Hematopoietic multipotent progenitor cell (in vitro differentiated cells): ENCODE results near the gene MYMK. TPM values are rescaled to one million over a fixed set of nuclear protein-coding genes. Genes with fewer than 3 reads are reported as not detected.

Experiments
- DNase-seq, 3 donors: peaks; one replicate each; pipeline ENCODE4 v3.0.0-alpha.2; 2011 to 2015; ENCODE audit warnings: low read depth in 2 of 3, low spot score in 2 of 3
- total RNA-seq: library from RNA; depleted of rRNA; stranded (reverse); fragments of >200 nt; gene quantifications from one replicate; pipeline ENCODE4 v1.2.3, GENCODE V29; 2012

Gene MYMK
- total RNA-seq, 1 donor = not detected

- no peak for DNase-seq
These were observed 11.3 kb upstream of the MYMK start for GRCh38 chr9:133536080-133536479.

GRCh38 chr9:133535306-133535877 lies 10.6 kb upstream of the MYMK start:
- DNase-seq = no peak

- peak in 2 of 3 donors; percentile 56 to 61 for DNase-seq
These were observed 9.9 kb upstream of the MYMK start, which contains the start of gene ADAMTSL2 for GRCh38 chr9:133534346-133535291. TSS of gene ADAMTSL2 (plus strand) at chr9:133534704. CDS start at chr9:133536713, 2,009 bp downstream.

- peak in 1 of 3 donors; percentile 39 for DNase-seq
These were observed 9.1 kb upstream of the MYMK start for GRCh38 chr9:133533857-133534256.

GRCh38 chr9:133532937-133533668 lies 8.3 kb upstream of the MYMK start:
- peak; percentile 31 to 89 (median 80) for DNase-seq

GRCh38 chr9:133531293-133531692 lies 6.5 kb upstream of the MYMK start:
- DNase-seq = no peak

GRCh38 chr9:133529874-133530273 lies 5.1 kb upstream of the MYMK start:
- no peak for DNase-seq

- no peak for DNase-seq
These were observed 4.7 kb upstream of the MYMK start for GRCh38 chr9:133529457-133529856.

- no peak for DNase-seq
These were observed 4.1 kb upstream of the MYMK start for GRCh38 chr9:133528876-133529241.

GRCh38 chr9:133528001-133528875 lies 3.5 kb upstream of the MYMK start:
- no peak for DNase-seq

- DNase-seq = no peak
These were observed 2.7 kb upstream of the MYMK start for GRCh38 chr9:133527444-133527920.

GRCh38 chr9:133526721-133527321 lies 2.1 kb upstream of the MYMK start:
- no peak for DNase-seq

GRCh38 chr9:133525677-133526076 lies 918 bp upstream of the MYMK start:
- DNase-seq = no peak

GRCh38 chr9:133524146-133524545 lies 613 bp downstream of the MYMK start:
- DNase-seq = no peak

- DNase-seq = no peak
These were observed 1.7 kb downstream of the MYMK start for GRCh38 chr9:133523106-133523505.

- DNase-seq = no peak
These were observed 2.5 kb downstream of the MYMK start for GRCh38 chr9:133522073-133522910.

GRCh38 chr9:133521122-133522072 lies 3.4 kb downstream of the MYMK start:
- DNase-seq = no peak
